NCI-H1048 (cell line): Measurements from ENCODE around the gene EFHB.
"Not testable (repeated sequence)": the region's sequence is repeated elsewhere in the genome, so short reads cannot be mapped to it uniquely, and the experiment has no call there.

Source experiments
- DNase-seq: peaks from one replicate; lab custom pipeline; 2025; lab: John Stamatoyannopoulos, UW

Gene EFHB

GRCh38 chr3:19934098-19934566, at the start of gene EFHB:
TSS of gene EFHB (minus strand) at chr3:19934217. CDS start at chr3:19934018, 199 bp downstream.
- no peak for DNase-seq

GRCh38 chr3:19972054-19972453, 38.0 kb upstream of the EFHB start:
- peak; percentile 63 for DNase-seq

- DNase-seq = no peak
These were observed 36.3 kb upstream of the EFHB start for GRCh38 chr3:19970327-19970726.

- no peak for DNase-seq
These were observed 33.8 kb upstream of the EFHB start for GRCh38 chr3:19967812-19968211.

GRCh38 chr3:19967208-19967607, 33.2 kb upstream of the EFHB start:
- no peak for DNase-seq

GRCh38 chr3:19961960-19962359, 27.9 kb upstream of the EFHB start:
- DNase-seq = no peak

GRCh38 chr3:19960696-19961095, 26.7 kb upstream of the EFHB start:
- DNase-seq = no peak

- no peak for DNase-seq
These were observed 25.5 kb upstream of the EFHB start for GRCh38 chr3:19959505-19959904.

- DNase-seq = not testable (repeated sequence)
These were observed 23.3 kb upstream of the EFHB start for GRCh38 chr3:19957354-19957753.

- DNase-seq = no peak
These were observed 20.7 kb upstream of the EFHB start for GRCh38 chr3:19954676-19955075.

GRCh38 chr3:19950316-19950715, 16.3 kb upstream of the EFHB start:
- DNase-seq = no peak

- DNase-seq = no peak
These were observed 14.2 kb upstream of the EFHB start for GRCh38 chr3:19948226-19948591.

GRCh38 chr3:19947549-19948225, 13.7 kb upstream of the EFHB start:
- no peak for DNase-seq

GRCh38 chr3:19946832-19947548, 13.0 kb upstream of the EFHB start, which contains the start of gene RAB5A:
TSS of gene RAB5A (plus strand) at chr3:19947097. CDS start at chr3:19950899, 3,802 bp downstream.
- DNase-seq = peak; percentile 96

GRCh38 chr3:19945969-19946831, 12.2 kb upstream of the EFHB start:
- DNase-seq = no peak

GRCh38 chr3:19945534-19945933, 11.5 kb upstream of the EFHB start:
- no peak for DNase-seq

- no peak for DNase-seq
These were observed 6.6 kb upstream of the EFHB start for GRCh38 chr3:19940643-19941042.

- DNase-seq = no peak
These were observed 4.2 kb upstream of the EFHB start for GRCh38 chr3:19938295-19938627.

- no peak for DNase-seq
These were observed 3.7 kb upstream of the EFHB start for GRCh38 chr3:19937459-19938294.

GRCh38 chr3:19932422-19932821, 1.6 kb downstream of the EFHB start:
- no peak for DNase-seq

- no peak for DNase-seq
These were observed 2.2 kb downstream of the EFHB start for GRCh38 chr3:19931767-19932188.
